Measurements from ENCODE around the gene MEIOB.

Gene MEIOB

DNA sequence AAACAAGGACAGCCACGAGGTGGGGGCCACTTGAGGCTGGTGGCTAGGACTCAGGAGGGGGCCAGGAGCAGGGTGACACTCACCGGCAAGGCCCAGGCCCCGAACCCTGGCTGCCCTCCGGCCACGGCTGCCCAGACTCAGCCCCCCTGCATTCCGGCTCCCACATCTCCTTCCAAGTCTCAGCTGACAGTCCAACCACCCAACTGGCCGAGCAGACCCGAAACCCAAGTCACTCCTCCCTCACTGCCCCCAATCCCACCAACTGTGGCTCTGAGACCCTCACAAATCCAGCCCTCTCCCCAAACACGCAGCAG lies 54.7 kb downstream of the MEIOB start (continued):
- TF ChIP-seq HOXC10 (CRISPR knock-in tag; IDR thresholded peaks at IDR 0.05): no peak
- TF ChIP-seq ZNF561 (tag by site-specific recombination; IDR thresholded peaks at IDR 0.05; ENCODE audit: borderline replicate concordance): no peak
- TF ChIP-seq ZFP69B (tag by site-specific recombination; IDR thresholded peaks at IDR 0.05): no peak
- TF ChIP-seq, protein P1, sequence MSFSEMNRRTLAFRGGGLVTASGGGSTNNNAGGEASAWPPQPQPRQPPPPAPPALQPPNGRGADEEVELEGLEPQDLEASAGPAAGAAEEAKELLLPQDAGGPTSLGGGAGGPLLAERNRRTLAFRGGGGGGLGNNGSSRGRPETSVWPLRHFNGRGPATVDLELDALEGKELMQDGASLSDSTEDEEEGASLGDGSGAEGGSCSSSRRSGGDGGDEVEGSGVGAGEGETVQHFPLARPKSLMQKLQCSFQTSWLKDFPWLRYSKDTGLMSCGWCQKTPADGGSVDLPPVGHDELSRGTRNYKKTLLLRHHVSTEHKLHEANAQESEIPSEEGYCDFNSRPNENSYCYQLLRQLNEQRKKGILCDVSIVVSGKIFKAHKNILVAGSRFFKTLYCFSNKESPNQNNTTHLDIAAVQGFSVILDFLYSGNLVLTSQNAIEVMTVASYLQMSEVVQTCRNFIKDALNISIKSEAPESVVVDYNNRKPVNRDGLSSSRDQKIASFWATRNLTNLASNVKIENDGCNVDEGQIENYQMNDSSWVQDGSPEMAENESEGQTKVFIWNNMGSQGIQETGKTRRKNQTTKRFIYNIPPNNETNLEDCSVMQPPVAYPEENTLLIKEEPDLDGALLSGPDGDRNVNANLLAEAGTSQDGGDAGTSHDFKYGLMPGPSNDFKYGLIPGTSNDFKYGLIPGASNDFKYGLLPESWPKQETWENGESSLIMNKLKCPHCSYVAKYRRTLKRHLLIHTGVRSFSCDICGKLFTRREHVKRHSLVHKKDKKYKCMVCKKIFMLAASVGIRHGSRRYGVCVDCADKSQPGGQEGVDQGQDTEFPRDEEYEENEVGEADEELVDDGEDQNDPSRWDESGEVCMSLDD (tag by site-specific recombination; IDR thresholded peaks at IDR 0.05): no peak
- TF ChIP-seq GLIS1 (tag by site-specific recombination; IDR thresholded peaks at IDR 0.05): no peak
- TF ChIP-seq ZNF37A (tag by site-specific recombination; IDR thresholded peaks at IDR 0.05): no peak
- no peak for TF ChIP-seq YY2 (tag by site-specific recombination; IDR thresholded peaks at IDR 0.05)
- TF ChIP-seq, protein P2, sequence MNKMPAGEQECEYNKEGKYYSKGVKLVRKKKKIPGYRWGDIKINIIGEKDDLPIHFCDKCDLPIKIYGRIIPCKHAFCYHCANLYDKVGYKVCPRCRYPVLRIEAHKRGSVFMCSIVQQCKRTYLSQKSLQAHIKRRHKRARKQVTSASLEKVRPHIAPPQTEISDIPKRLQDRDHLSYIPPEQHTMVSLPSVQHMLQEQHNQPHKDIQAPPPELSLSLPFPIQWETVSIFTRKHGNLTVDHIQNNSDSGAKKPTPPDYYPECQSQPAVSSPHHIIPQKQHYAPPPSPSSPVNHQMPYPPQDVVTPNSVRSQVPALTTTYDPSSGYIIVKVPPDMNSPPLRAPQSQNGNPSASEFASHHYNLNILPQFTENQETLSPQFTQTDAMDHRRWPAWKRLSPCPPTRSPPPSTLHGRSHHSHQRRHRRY (tag by site-specific recombination; IDR thresholded peaks at IDR 0.05): no peak
- no peak for TF ChIP-seq SCRT1 (tag by site-specific recombination; IDR thresholded peaks at IDR 0.05; ENCODE audit: borderline replicate concordance)

DNA sequence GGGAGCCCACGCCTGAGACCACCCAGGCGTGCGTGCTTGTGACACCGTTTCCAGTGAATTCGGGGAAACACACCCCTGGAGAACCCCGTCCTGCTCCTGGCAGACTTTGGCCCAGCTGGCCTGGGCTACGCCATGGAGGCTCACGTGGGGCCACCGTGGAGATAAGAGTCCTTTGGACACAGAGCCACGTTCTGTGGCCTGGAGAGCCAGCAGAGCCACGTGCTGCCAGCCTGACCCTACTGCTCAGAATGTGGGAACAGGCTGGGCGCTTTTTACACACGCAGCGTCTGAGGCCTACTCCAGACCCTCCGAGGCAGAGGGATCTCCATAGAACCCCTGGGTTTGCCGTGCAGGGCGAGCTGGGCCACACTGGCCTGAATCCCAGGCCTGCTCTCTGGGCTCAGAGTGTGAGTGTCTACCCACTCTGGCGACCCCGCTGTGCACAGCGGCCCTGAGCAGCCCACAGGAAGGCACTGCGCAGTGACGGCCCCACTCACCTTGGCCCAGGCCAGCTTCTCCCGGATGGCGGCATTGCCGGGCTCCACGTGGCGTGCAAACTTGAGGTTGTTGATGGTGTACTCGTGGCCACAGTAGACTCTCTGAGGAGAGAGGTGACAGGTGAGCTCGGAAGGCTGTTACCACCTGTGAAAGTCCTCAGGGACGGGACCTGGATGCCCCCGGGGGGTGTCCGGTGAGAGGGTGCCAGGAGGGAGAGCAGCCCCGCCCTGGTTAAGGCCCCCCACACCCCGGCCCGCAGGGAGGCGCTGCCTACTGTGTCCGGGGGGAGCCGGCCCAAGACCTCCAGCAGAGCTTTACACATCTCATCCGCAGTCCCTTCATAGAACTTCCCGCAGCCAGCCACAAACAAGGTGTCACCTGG lies 55.3 kb downstream of the MEIOB start:
- no peak for TF ChIP-seq ZNF157 (tag by site-specific recombination; IDR thresholded peaks at IDR 0.05)
- TF ChIP-seq BCL11B (tag by site-specific recombination; IDR thresholded peaks at IDR 0.05; ENCODE audit: low read depth): no peak
- TF ChIP-seq ZNF23 (tag by site-specific recombination; IDR thresholded peaks at IDR 0.05; ENCODE audit: borderline replicate concordance): no peak
- TF ChIP-seq ZNF514 (tag by site-specific recombination; IDR thresholded peaks at IDR 0.05): no peak
- no peak for TF ChIP-seq ZNF223 (tag by site-specific recombination; IDR thresholded peaks at IDR 0.05)
- no peak for TF ChIP-seq MEIS1 (CRISPR knock-in tag; IDR thresholded peaks at IDR 0.05; ENCODE audit: borderline replicate concordance)
- TF ChIP-seq ZNF311 (tag by site-specific recombination; IDR thresholded peaks at IDR 0.05; ENCODE audit: borderline replicate concordance): no peak
- TF ChIP-seq ZEB2 (tag by site-specific recombination; IDR thresholded peaks at IDR 0.05): no peak
- TF ChIP-seq, protein P3, sequence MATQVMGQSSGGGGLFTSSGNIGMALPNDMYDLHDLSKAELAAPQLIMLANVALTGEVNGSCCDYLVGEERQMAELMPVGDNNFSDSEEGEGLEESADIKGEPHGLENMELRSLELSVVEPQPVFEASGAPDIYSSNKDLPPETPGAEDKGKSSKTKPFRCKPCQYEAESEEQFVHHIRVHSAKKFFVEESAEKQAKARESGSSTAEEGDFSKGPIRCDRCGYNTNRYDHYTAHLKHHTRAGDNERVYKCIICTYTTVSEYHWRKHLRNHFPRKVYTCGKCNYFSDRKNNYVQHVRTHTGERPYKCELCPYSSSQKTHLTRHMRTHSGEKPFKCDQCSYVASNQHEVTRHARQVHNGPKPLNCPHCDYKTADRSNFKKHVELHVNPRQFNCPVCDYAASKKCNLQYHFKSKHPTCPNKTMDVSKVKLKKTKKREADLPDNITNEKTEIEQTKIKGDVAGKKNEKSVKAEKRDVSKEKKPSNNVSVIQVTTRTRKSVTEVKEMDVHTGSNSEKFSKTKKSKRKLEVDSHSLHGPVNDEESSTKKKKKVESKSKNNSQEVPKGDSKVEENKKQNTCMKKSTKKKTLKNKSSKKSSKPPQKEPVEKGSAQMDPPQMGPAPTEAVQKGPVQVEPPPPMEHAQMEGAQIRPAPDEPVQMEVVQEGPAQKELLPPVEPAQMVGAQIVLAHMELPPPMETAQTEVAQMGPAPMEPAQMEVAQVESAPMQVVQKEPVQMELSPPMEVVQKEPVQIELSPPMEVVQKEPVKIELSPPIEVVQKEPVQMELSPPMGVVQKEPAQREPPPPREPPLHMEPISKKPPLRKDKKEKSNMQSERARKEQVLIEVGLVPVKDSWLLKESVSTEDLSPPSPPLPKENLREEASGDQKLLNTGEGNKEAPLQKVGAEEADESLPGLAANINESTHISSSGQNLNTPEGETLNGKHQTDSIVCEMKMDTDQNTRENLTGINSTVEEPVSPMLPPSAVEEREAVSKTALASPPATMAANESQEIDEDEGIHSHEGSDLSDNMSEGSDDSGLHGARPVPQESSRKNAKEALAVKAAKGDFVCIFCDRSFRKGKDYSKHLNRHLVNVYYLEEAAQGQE (tag by site-specific recombination; IDR thresholded peaks at IDR 0.05): no peak
- no peak for TF ChIP-seq ZNF391 (tag by site-specific recombination; IDR thresholded peaks at IDR 0.05; ENCODE audit: borderline replicate concordance, low read depth)
- TF ChIP-seq, protein P4, sequence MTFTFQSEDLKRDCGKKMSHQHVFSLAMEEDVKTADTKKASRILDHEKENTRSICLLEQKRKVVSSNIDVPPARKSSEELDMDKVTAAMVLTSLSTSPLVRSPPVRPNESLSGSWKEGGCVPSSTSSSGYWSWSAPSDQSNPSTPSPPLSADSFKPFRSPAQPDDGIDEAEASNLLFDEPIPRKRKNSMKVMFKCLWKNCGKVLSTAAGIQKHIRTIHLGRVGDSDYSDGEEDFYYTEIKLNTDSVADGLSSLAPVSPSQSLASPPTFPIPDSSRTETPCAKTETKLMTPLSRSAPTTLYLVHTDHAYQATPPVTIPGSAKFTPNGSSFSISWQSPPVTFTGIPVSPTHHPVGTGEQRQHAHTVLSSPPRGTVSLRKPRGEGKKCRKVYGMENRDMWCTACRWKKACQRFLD (tag by site-specific recombination; IDR thresholded peaks at IDR 0.05): no peak
- no peaks in the 10 kb centered on the region for H3K9me3 ChIP-seq (ENCODE audit: control insufficient read depth, insufficient read depth, low read depth, low read length)
- no peak overlapping the region for H3K4me3 ChIP-seq (ENCODE audit: low read depth, low read length)
- no peak overlapping the region for H3K27ac ChIP-seq (ENCODE audit: extremely low read depth, low read depth, low read length)
- CTCF ChIA-PET: interaction anchor here (0.5 kb wide), 1 partner anchor 1040 kb away, joined by 5 read pairs; no protein-coding TSS in a partner anchor
- POLR2A ChIA-PET: interaction anchor here (0.7 to 0.8 kb wide), 2 partner anchors 34 to 1174 kb away, joined by 3 read pairs; partner anchors contain the start of genes NUBP2 and SPSB3
- H3K36me3 ChIP-seq (ENCODE audit: control insufficient read depth in 2 of 2, insufficient read depth in 1 of 2, low read length in 2 of 2): peaks cover 0 to 65% of the 10 kb centered on the region in 2 experiments; a peak in 2 of 3 replicates
- no peaks in the 10 kb centered on the region for H3K4me1 ChIP-seq (ENCODE audit: control insufficient read depth, insufficient read depth, low read length)
